CD4-positive, alpha-beta T cell (primary cell): ENCODE measurements around the gene CLDN20. TPM values are rescaled to one million over a fixed set of nuclear protein-coding genes. Genes with fewer than 3 reads are reported as not detected.

ENCODE experiments used
- ATAC-seq: fragments of 200-7000 bp; cut with Tn5 transposase; one replicate; pipeline ENCODE4 v1.10.0; 2022; ENCODE audit warnings: mild to moderate bottlenecking; ENCODE audit not compliant: poor library complexity
- CTCF ChIA-PET: fragments of 350-600 bp; sonication (Branson Sonifier 250); formaldehyde crosslinking; loops from one replicate; lab custom pipeline; 2021; ENCODE audit warnings: antibody characterized with exemption, inconsistent platforms; lab: Charles Lee
- POLR2A ChIA-PET: fragments of 350-600 bp; sonication (Branson Sonifier 250); formaldehyde crosslinking; loops from one replicate; lab custom pipeline; 2021; ENCODE audit warnings: antibody characterized with exemption, inconsistent platforms; lab: Charles Lee
- DNase-seq, 14 experiments: peaks; one replicate each; pipeline ENCODE4 v3.0.0-alpha.2; 2013 to 2020; ENCODE audit warnings: mixed read lengths in 2 of 14
- H3K27ac ChIP-seq, 2 donors: one replicate each; pipeline versions ENCODE4 v1.5.1 to v1.7.0; 2013; ENCODE audit warnings: low read length in 2 of 2, low read depth in 1 of 2, mild to moderate bottlenecking in 1 of 2
- H3K27me3 ChIP-seq, 2 experiments: 1 replicate in 1 of 2; 2 replicates in 1 of 2; pipeline versions ENCODE4 v1.6.1 to v1.7.0; 2013; ENCODE audit warnings: low read length in 2 of 2, control low read depth in 1 of 2, mild to moderate bottlenecking in 1 of 2, moderate library complexity in 1 of 2; ENCODE audit not compliant: insufficient read depth in 2 of 2, control insufficient read depth in 1 of 2
- H3K36me3 ChIP-seq: one replicate; pipeline ENCODE4 v1.6.1; 2013; ENCODE audit warnings: low read length, control low read depth; ENCODE audit not compliant: insufficient read depth
- H3K4me1 ChIP-seq: one replicate; pipeline ENCODE4 v1.6.1; 2013; ENCODE audit warnings: low read length, control low read depth; ENCODE audit not compliant: insufficient read depth
- H3K4me3 ChIP-seq: one replicate; pipeline ENCODE4 v1.5.1; 2013; ENCODE audit warnings: mild to moderate bottlenecking, low read length, moderate library complexity
- H3K9me3 ChIP-seq, 2 experiments: 1 replicate in 1 of 2; 2 replicates in 1 of 2; pipeline versions ENCODE4 v1.6.1 to v1.7.0; 2013; ENCODE audit warnings: low read length in 2 of 2, mild to moderate bottlenecking in 2 of 2, control low read depth in 1 of 2, moderate library complexity in 1 of 2; ENCODE audit not compliant: control insufficient read depth in 1 of 2, insufficient read depth in 1 of 2
- H3K27ac Mint-ChIP-seq: one replicate; pipeline ENCODE4 v1.8.0; 2020; ENCODE audit warnings: mixed read lengths
- H3K27me3 Mint-ChIP-seq: one replicate; pipeline ENCODE4 v1.8.0; 2021; ENCODE audit warnings: mixed read lengths
- H3K36me3 Mint-ChIP-seq: one replicate; pipeline ENCODE4 v1.8.0; 2021; ENCODE audit warnings: low read depth, mixed read lengths
- H3K4me1 Mint-ChIP-seq: one replicate; pipeline ENCODE4 v1.8.0; 2021; ENCODE audit warnings: low read depth, mixed read lengths
- H3K4me3 Mint-ChIP-seq: one replicate; pipeline ENCODE4 v1.8.0; 2020; ENCODE audit warnings: mild to moderate bottlenecking, mixed read lengths
- H3K9me3 Mint-ChIP-seq: one replicate; pipeline ENCODE4 v1.8.0; 2020; ENCODE audit warnings: mixed read lengths
- CTCF ChIP-seq: fragments of 200-600 bp; IDR thresholded peaks from one replicate; pipeline ENCODE4 v1.8.0; 2022; ENCODE audit warnings: antibody characterized with exemption, mild to moderate bottlenecking
- intact Hi-C, 2 experiments: fragments of 100-400 bp; cut with DNase I in 1 of 2; cut with micrococcal nuclease in 1 of 2; formaldehyde crosslinking; loops; one replicate each; pipeline versions ENCODE4 v1.15.1 to v1.9.0; 2023 to 2025; cut with DNase I, micrococcal nuclease
- total RNA-seq, 174 experiments: library from RNA in 2 of 174; stranded (reverse) in 2 of 174; gene quantifications; one replicate each; pipeline ENCODE4 v1.2.3 and lab custom pipeline; 2021 to 2026

Gene CLDN20
- total RNA-seq, 2 experiments from 2014 or later = not detected

DNA sequence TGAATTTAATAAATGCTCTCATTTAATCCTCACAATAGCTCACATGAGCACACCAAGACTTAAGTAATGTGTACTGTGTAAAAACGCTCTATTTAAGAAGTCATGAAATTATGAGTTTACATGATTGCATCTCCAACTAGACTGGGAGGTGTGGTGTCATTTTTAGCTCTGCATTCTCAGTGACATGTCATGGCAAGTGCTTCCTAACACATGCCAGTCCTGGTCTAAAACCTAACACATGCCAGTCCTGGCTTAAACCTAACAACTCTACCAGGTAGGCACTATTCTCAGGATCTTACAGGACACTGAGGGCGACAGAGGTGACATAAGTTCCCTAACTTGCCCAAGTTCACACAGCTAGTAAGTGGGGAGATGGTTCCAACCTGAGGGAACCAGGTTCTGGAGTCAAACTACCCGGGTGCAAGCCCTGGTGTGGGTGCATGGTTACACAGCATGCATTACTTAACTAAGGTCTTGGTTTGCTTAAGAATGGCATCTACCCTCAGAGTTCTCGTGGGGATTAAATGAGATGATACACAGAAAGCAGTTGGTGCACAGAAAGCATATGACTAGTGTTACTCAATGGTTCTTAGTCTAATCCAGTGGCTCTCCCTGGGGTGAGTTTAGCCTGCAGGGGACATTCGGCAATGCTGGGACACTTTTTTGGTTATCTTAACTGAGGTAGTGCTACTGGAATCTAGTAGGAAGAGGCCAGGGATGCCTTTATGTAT is 14.7 kb downstream of the CLDN20 start:
- Histone ChIP-seq H3K4me3 (no peak overlapping the region), H3K27me3 (no peaks in the 10 kb centered on the region), H3K4me1 (no peaks in the 10 kb centered on the region), H3K27ac (no peak overlapping the region), H3K36me3 (peaks cover 42% of the 10 kb centered on the region), H3K9me3 (no peaks in the 10 kb centered on the region)
- no peak overlapping the region for H3K27ac Mint-ChIP-seq
- ChIA-PET CTCF (no interaction called here), POLR2A (no interaction called here)
- ATAC-seq = no peak
- no peak for TF ChIP-seq CTCF
- no peaks in the 10 kb centered on the region for H3K9me3 Mint-ChIP-seq
- H3K27me3 Mint-ChIP-seq = no peaks in the 10 kb centered on the region
- intact Hi-C loops = no loop called here
- H3K4me1 Mint-ChIP-seq = peaks cover 13% of the 10 kb centered on the region
- H3K36me3 Mint-ChIP-seq = peaks cover 81% of the 10 kb centered on the region
- no peak for DNase-seq
- H3K4me3 Mint-ChIP-seq = no peak overlapping the region

- H3K27ac Mint-ChIP-seq = no peak overlapping the region
- DNase-seq = no peak
- ATAC-seq = no peak
- Histone ChIP-seq H3K36me3 (peaks cover 45% of the 10 kb centered on the region), H3K27ac (no peak overlapping the region), H3K27me3 (no peaks in the 10 kb centered on the region), H3K4me3 (no peak overlapping the region), H3K4me1 (no peaks in the 10 kb centered on the region), H3K9me3 (no peaks in the 10 kb centered on the region)
- intact Hi-C loops = no loop called here
- H3K4me3 Mint-ChIP-seq = no peak overlapping the region
- H3K4me1 Mint-ChIP-seq = peaks cover 11% of the 10 kb centered on the region
- CTCF ChIA-PET = no interaction called here
- H3K9me3 Mint-ChIP-seq = no peaks in the 10 kb centered on the region
- no peaks in the 10 kb centered on the region for H3K27me3 Mint-ChIP-seq
- POLR2A ChIA-PET = no interaction called here
- peaks cover 88% of the 10 kb centered on the region for H3K36me3 Mint-ChIP-seq
- TF ChIP-seq CTCF = no peak
Observed at GRCh38 chr6:155284775-155285174, 21.0 kb downstream of the CLDN20 start.

DNA sequence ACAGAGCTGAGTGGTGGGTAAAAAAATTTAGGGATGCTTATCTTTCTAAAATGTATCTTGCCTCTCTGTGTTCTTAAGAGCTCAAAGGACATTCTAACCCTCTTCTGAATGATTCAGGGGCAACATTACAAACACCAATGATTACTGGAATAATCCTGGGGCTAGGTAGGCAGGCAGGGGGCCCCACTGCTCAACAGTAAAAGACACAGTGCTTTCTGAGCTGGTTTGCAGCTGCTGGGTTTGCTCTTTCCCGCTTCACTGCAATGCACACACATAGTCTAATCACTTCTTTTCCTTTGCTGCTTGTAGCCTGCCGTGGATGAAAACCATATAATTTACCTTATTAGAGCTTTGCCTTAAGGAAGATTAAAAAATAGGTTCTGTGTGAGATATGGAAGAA is 23.9 kb downstream of the CLDN20 start:
- Histone ChIP-seq H3K4me3 (no peak overlapping the region), H3K27ac (no peak overlapping the region), H3K27me3 (no peaks in the 10 kb centered on the region), H3K9me3 (no peaks in the 10 kb centered on the region), H3K4me1 (no peaks in the 10 kb centered on the region), H3K36me3 (peaks cover 39% of the 10 kb centered on the region)
- ChIA-PET CTCF (interaction anchor here (1.3 kb wide), 1 partner anchor 29 kb away, joined by 4 read pairs; no protein-coding TSS in a partner anchor), POLR2A (no interaction called here)
- Mint-ChIP-seq H3K4me3 (no peak overlapping the region), H3K27ac (no peak overlapping the region), H3K27me3 (no peaks in the 10 kb centered on the region), H3K9me3 (no peaks in the 10 kb centered on the region), H3K4me1 (peaks cover 11% of the 10 kb centered on the region), H3K36me3 (peaks cover 87% of the 10 kb centered on the region)
- intact Hi-C loops = no loop called here
- no peak for ATAC-seq
- no peak for TF ChIP-seq CTCF
- no peak for DNase-seq
